Aorta (tissue), 5 donors: Measurements from ENCODE around the gene POLR2J3. TPM values are rescaled to one million over a fixed set of nuclear protein-coding genes. Genes with fewer than 3 reads are reported as not detected.
"Not testable (repeated sequence)": the region's sequence is repeated elsewhere in the genome, so short reads cannot be mapped to it uniquely, and the experiment has no call there.

Source experiments
- ATAC-seq: fragments of 200-7000 bp; cut with Tn5 transposase; one replicate; pipeline ENCODE4 v1.9.1; 2022; ENCODE audit warnings: moderate library complexity; ENCODE audit not compliant: low FRiP score
- DNase-seq, 2 donors: peaks; one replicate each; pipeline ENCODE4 v3.0.0-alpha.2; 2020
- H3K27ac ChIP-seq, 2 donors: one replicate each; pipeline ENCODE4 v1.5.1; 2013; ENCODE audit warnings: low read length in 2 of 2, mild to moderate bottlenecking in 2 of 2, moderate library complexity in 2 of 2, control low read depth in 1 of 2, inconsistent platforms in 1 of 2, low read depth in 1 of 2
- H3K27me3 ChIP-seq, 2 donors: one replicate each; pipeline ENCODE4 v1.6.1; 2013; ENCODE audit warnings: control low read depth in 1 of 2, low read length in 1 of 2, mild to moderate bottlenecking in 1 of 2, moderate library complexity in 1 of 2; ENCODE audit not compliant: insufficient read depth in 2 of 2, control insufficient read depth in 1 of 2
- H3K36me3 ChIP-seq, 2 donors: one replicate each; pipeline ENCODE4 v1.6.1; 2013; ENCODE audit warnings: control low read depth in 1 of 2, low read length in 1 of 2, mild to moderate bottlenecking in 1 of 2; ENCODE audit not compliant: insufficient read depth in 2 of 2, control insufficient read depth in 1 of 2
- H3K4me1 ChIP-seq, 2 donors: one replicate each; pipeline ENCODE4 v1.6.1; 2013; ENCODE audit warnings: low read length in 2 of 2, control low read depth in 1 of 2, mild to moderate bottlenecking in 1 of 2, moderate library complexity in 1 of 2; ENCODE audit not compliant: insufficient read depth in 2 of 2, control insufficient read depth in 1 of 2
- H3K4me3 ChIP-seq, 2 donors: one replicate each; pipeline ENCODE4 v1.5.1; 2013; ENCODE audit warnings: low read length in 2 of 2, control low read depth in 1 of 2, mild to moderate bottlenecking in 1 of 2
- H3K9me3 ChIP-seq: one replicate; pipeline ENCODE4 v1.6.1; 2013; ENCODE audit warnings: mild to moderate bottlenecking, low read length; ENCODE audit not compliant: control insufficient read depth
- WGBS, 2 donors: extraction: QIAGEN DNeasy Blood & Tissue Kit; methylation state at CpG; one replicate each; pipeline ENCODE4 v1.1.7; 2013; 5-methylcytosine and 5-hydroxymethylcytosine counted together
- intact Hi-C, 2 donors: fragments of 100-400 bp; cut with DNase I; formaldehyde crosslinking; loops; one replicate each; pipeline versions ENCODE4 v1.14.2 to v1.15.0; 2022
- polyA plus RNA-seq, 2 donors: library from polyadenylated mRNA; stranded (reverse); fragments of 200-250 nt; gene quantifications; one replicate each; pipeline ENCODE4 v1.2.3, GENCODE V29; 2013
- total RNA-seq, 2 donors: library from RNA; stranded (reverse); fragmentation: NEBNext Ultra II Directional; extraction: Animal tissue kit (Norgen Biotek cat#: 25700); gene quantifications; one replicate each; pipeline ENCODE4 v1.2.1, GENCODE V29; 2021
- donor health status: healthy with polysubstance abuse.
- donor health status: Bipolar disorder and iron deficiency.
- donor health status: DM: no; HTN: no; CAD: no.
- donor health status: DM: no; HTN: no; CAD: no.
- donor health status: DM: yes; HTN: yes; CAD: no.

POLR2J3 gene
- total and polyA plus RNA-seq, 4 donors, result 27.5 to 69.9 (median 50.1) TPM

GRCh38 chr7:102593637-102594334, 21.4 kb upstream of the POLR2J3 start:
- intact Hi-C loops, H3K4me1 ChIP-seq: not testable (repeated sequence)
- no CpG with 5 or more reads among the region's 68 CpGs for WGBS, 2 donors

GRCh38 chr7:102592477-102593019, 20.2 kb upstream of the POLR2J3 start:
- DNase-seq, result peak; percentile 51 to 55
- 39 to 53% methylated on average over 6 of the region's 26 CpGs for whole genome bisulfite sequencing, 2 donors
- not testable (repeated sequence) for H3K4me3 ChIP-seq

More at GRCh38 chr7:102593637-102594334, 21.4 kb upstream of the POLR2J3 start:
- H3K36me3 ChIP-seq, H3K4me3 ChIP-seq, H3K27me3 ChIP-seq, H3K27ac ChIP-seq, DNase-seq, H3K9me3 ChIP-seq: not testable (repeated sequence)
- peak; percentile 23 for ATAC-seq

GRCh38 chr7:102589857-102590256, 17.5 kb upstream of the POLR2J3 start:
- DNase-seq, H3K27me3 ChIP-seq, H3K4me3 ChIP-seq, H3K27ac ChIP-seq, H3K36me3 ChIP-seq, H3K4me1 ChIP-seq, H3K9me3 ChIP-seq, ATAC-seq, intact Hi-C loops: not testable (repeated sequence)
- WGBS, 2 donors, result no CpG with 5 or more reads among the region's 9 CpGs

More at GRCh38 chr7:102592477-102593019, 20.2 kb upstream of the POLR2J3 start:
- H3K9me3 ChIP-seq, intact Hi-C loops, H3K36me3 ChIP-seq, H3K27ac ChIP-seq, H3K27me3 ChIP-seq, H3K4me1 ChIP-seq: not testable (repeated sequence)
- peak; percentile 84 for ATAC-seq

- WGBS, 2 donors, result no CpG with 5 or more reads among the region's 5 CpGs
- H3K27ac ChIP-seq, H3K4me3 ChIP-seq, DNase-seq, H3K36me3 ChIP-seq, H3K27me3 ChIP-seq, H3K9me3 ChIP-seq, H3K4me1 ChIP-seq, intact Hi-C loops, ATAC-seq: not testable (repeated sequence)
These were observed 11.1 kb upstream of the POLR2J3 start for GRCh38 chr7:102583495-102583894.

GRCh38 chr7:102581722-102582121, 9.3 kb upstream of the POLR2J3 start:
- DNase-seq, ATAC-seq, H3K27me3 ChIP-seq, H3K9me3 ChIP-seq, H3K36me3 ChIP-seq, H3K27ac ChIP-seq, H3K4me1 ChIP-seq, H3K4me3 ChIP-seq, intact Hi-C loops: not testable (repeated sequence)
- WGBS, 2 donors, result no CpG with 5 or more reads among the region's 5 CpGs

- peak in 1 of 2 donors; percentile 55 for DNase-seq
- H3K9me3 ChIP-seq, intact Hi-C loops, H3K4me3 ChIP-seq, H3K4me1 ChIP-seq, H3K27me3 ChIP-seq, H3K27ac ChIP-seq, H3K36me3 ChIP-seq: not testable (repeated sequence)
- WGBS, 2 donors, result 81 to 83% methylated on average over 5 of the region's 5 CpGs
- ATAC-seq, result peak; percentile 44
These were observed 6.1 kb upstream of the POLR2J3 start for GRCh38 chr7:102578486-102578885.

GRCh38 chr7:102577315-102578240, 5.2 kb upstream of the POLR2J3 start:
- H3K4me1 ChIP-seq, H3K27me3 ChIP-seq, H3K27ac ChIP-seq, intact Hi-C loops, H3K36me3 ChIP-seq, H3K4me3 ChIP-seq, DNase-seq, H3K9me3 ChIP-seq: not testable (repeated sequence)
- WGBS, 2 donors, result 78 to 80% methylated on average over 6 to 7 of the region's 7 CpGs
- ATAC-seq, result peak; percentile 1

- H3K4me1 ChIP-seq, intact Hi-C loops, ATAC-seq, H3K27me3 ChIP-seq, H3K4me3 ChIP-seq, H3K9me3 ChIP-seq, H3K27ac ChIP-seq, H3K36me3 ChIP-seq, DNase-seq: not testable (repeated sequence)
- WGBS, 2 donors, result no CpG with 5 or more reads among the region's 3 CpGs
These were observed 4.0 kb upstream of the POLR2J3 start for GRCh38 chr7:102576363-102576762.
